Mucosa of gallbladder (tissue), 1 donor: ENCODE data around the gene ADAMTS5. TPM values are rescaled to one million over a fixed set of nuclear protein-coding genes. Genes with fewer than 3 reads are reported as not detected.

Source experiments
- DNase-seq: peaks from one replicate; pipeline ENCODE4 v3.0.0-alpha.2; 2020; ENCODE audit warnings: low spot score
- total RNA-seq: library from RNA; stranded (reverse); gene quantifications from one replicate; pipeline ENCODE4 v1.2.1, GENCODE V29; 2021
- donor health status: DM: no; HTN: no; CAD: no.

ADAMTS5 gene
- total RNA-seq, 1 donor from 2014 or later, result 4.1 TPM

DNA sequence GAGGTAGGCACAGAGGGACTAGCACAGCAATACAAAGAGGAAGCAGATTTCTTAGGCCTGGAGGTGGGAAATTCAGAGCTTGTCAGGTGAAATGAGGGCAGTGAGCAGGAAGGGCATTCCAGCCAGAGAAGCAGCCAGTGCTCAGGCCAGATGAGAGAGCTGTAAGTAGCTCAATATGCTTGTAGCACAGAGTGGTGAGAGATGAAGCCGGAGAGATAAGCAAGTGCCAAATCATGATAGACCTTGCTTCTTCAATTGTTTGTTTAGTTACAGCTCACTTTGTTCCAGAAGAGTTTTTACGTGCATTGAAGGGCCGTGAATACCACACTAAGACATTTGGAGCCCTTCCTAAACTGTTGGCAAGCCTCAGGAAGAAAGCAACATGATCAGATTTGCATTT is 79.6 kb downstream of the ADAMTS5 start:
- DNase-seq, result no peak

DNA sequence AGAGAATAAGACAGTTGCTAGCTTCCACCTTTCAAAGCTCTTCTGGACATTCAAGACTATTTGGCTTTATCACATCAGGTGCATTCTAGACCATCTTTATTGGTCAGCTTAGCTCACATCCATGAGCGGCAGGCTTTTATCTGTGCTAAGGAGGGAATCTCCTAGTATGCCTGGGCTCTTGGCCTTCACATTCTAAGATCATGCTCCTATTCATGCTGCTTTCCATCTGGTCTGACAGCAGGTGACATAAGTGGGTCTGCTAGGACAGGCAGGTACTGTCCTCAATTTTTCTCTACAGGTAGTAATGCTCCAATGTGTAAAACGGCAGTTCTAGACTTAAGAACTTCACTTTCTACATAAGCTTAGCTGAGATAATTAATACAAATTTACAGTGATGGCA is 82.5 kb downstream of the ADAMTS5 start:
- DNase-seq, result no peak

DNA sequence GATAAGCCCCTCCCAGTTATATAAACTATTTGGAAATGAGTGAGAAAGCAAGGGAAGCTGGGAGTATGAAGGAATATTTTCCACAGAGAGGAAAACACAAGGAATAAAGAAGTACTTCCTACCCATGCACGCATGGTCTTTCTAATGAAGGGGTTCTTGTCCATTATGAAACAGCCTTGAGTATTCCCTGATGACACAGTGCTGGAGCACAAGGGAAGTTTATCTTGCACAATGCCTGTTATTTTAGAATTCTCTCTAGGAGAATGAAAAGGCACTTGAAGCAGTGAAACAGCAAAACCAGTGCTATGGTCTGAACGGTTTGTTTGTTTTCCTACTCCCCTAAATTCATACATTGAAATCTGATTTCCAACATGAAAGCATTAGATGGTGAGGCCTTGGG is 83.1 kb downstream of the ADAMTS5 start:
- DNase-seq, result no peak

DNA sequence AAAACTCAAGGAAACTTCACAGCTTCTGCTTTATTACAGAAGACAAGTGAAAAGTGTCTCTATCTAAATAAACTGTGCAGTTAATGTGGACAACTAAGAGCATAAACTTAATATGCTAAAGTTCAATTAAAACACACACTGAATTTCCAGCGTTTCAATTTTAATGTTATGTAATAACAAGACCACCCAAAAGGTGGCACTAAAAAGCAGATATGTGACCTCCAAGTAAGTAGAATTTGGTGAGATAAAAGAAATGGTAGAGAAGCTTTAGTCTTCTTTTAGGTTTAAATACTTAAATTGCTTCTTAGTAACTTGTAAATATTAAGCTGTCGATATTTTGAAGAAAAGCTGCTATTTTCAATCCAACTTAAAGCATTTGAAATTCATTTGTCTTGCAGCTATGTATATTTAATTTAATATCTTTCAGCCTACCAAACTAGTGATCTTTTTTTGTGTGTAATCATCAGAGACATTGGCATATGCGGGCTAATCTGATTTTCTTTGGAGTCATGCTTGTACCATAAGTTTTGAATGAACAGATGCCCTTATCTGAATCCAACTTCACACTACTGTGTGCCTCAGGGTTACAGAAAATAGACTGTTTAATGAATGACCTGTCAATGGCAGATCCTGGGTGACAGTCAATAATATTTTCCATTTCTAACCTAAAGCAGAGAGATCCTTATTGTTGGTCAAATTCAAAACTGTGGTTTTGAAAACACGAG is 85.2 kb downstream of the ADAMTS5 start:
- no peak for DNase-seq

DNA sequence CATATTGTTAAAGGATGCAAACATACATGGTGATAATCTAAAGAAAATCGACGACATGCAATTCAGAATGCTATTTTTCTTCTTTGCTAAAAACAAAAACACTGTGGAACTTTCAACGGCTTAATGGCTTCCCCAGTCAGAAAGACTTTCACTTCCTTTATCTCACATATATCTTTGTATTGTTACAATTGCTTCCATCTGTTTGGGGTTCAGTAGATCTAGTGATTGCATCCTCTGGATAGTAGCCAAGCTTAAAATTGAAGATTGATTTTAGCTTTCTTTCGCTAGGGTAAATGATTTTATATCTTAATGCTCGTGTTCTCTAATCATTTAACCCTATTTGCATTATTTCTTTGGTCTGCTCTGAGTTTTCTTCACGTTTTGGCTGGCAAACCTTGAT is 89.9 kb downstream of the ADAMTS5 start:
- DNase-seq, result no peak

DNA sequence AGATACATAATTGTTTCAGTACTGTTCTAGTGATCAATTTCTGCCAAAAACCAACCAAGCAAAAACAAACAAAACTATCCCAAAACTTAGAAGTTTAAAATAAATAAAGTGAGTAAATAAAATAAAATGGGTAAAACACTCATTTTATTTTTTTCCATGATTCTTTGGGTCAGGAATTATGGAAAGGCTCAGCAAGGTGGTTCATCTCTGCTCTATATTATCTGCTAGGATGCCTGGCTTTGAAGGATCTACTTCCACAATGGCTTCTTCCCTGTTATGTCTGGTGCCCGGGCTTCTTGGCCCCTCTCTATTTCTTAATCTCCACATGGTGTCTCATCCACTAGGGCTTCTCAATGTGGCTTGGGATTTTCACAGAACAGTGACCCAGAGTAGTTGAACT is 92.5 kb downstream of the ADAMTS5 start:
- no peak for DNase-seq

Other genes with a start within 250 kb of the ADAMTS5 start
- gene ADAMTS1, start 121.7 kb downstream of the ADAMTS5 start, total RNA-seq, result 74.7 TPM